NCI-H82 treated with DMSO at 0.1 percent for 48 hours (cell line): ENCODE results near the gene CEP78.
A peak's percentile ranks its signal among the peaks of the same experiment; 100 is the strongest.
"Not testable (repeated sequence)": the region's sequence is repeated elsewhere in the genome, so short reads cannot be mapped to it uniquely, and the experiment has no call there.

Experiments
- DNase-seq: peaks from one replicate; lab custom pipeline; 2025; ENCODE audit not compliant: unreplicated experiment; lab: John Stamatoyannopoulos, UW

CEP78 gene, protein sequence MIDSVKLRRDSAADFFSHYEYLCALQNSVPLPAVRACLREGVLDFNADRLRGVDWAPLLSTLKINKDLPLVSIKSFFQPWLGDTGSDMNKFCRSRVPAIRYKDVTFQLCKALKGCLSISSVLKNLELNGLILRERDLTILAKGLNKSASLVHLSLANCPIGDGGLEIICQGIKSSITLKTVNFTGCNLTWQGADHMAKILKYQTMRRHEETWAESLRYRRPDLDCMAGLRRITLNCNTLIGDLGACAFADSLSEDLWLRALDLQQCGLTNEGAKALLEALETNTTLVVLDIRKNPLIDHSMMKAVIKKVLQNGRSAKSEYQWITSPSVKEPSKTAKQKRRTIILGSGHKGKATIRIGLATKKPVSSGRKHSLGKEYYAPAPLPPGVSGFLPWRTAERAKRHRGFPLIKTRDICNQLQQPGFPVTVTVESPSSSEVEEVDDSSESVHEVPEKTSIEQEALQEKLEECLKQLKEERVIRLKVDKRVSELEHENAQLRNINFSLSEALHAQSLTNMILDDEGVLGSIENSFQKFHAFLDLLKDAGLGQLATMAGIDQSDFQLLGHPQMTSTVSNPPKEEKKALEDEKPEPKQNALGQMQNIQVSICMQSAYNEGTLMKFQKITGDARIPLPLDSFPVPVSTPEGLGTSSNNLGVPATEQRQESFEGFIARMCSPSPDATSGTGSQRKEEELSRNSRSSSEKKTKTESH

DNA sequence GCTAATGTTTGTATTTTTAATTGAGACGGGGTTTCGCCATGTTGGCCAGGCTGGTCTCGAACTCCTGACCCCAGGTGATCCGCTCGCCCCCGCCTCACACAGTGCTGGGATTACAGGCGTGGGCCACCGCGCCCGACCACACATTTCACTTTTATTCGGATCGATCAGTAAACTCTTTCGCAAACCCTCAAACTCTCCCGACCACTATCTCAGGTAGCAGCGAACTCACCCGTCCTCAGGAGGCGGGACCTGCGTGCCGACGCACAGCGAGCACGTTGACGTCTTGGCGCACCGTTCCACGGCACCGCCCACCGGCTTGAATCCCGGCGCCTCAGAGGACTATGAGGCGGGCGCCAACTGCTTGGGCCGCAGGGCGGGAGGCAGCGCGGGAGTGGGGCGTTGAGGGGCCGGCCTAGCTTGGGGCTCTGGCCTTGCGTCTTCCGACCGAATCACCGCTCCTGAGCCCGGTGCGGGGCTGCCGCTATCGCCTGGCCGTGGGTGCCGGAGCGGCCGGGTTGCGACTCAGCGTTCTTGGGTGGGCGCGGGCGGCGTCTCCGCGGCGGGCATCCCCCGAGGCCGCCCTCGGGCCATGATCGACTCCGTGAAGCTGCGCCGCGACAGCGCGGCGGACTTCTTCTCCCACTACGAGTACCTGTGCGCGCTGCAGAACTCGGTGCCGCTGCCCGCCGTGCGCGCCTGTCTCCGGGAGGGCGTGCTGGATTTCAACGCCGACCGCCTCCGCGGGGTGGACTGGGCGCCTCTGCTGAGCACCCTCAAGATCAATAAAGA is at the start of gene CEP78:
CEP78 (plus strand) TSS at position 314 of the 789 bp plus-strand sequence; CDS start at position 590, 276 bp downstream.
- DNase-seq: peak; percentile 75

DNA sequence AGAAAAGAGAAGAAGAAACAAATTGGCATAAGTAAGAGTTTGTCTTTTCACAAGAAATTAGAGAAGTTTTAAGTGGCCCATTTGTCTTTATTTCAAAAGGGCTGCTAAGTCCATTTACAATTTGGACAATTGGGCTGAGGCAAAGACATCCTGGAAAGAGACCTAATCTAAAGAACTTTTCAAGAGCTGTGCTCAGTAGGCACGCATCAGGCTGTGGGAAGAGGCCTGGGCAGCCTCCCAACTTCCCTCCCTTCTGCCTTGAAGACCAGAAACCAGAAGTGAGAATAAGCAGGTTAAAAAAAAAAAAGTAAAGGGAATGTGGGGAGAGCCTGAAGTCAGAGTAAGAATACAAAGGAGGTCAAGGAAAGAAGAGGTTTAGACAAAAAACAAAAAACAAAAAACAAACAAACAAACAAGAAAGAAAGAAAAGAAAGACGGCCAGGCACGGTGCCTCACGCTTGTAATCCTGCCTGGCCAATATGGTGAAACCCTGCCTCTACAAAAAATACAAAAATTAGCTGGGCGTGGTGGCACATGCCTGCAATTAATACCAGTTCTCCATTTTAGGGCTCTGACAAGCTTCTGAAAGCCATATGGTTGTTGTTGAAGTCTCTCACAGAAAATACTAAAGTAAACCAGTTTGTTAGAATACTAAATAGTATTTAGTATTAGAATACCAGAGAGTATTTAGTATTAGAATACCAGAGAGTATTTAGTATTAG is 48.0 kb upstream of the CEP78 start:
- DNase-seq: no peak

DNA sequence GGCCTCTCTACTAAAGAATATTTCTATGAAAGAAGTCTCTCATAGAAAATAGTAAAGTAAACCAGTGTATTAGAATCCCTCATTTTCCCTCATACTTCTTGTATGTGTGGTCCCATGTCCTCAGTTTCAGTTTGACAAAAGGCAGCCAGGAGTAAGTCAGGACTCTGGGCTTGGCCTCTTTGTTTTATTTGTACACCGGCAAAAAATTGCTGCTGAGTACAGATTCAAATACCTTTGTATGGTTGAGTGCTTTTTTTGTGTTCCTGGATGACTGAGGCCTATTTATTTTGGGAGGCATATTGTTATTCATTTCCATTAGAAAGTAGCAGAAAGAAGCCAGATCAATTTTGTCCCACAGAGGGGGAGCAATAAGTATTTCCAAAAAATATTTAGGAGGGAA is 47.3 kb upstream of the CEP78 start:
- DNase-seq: no peak

DNA sequence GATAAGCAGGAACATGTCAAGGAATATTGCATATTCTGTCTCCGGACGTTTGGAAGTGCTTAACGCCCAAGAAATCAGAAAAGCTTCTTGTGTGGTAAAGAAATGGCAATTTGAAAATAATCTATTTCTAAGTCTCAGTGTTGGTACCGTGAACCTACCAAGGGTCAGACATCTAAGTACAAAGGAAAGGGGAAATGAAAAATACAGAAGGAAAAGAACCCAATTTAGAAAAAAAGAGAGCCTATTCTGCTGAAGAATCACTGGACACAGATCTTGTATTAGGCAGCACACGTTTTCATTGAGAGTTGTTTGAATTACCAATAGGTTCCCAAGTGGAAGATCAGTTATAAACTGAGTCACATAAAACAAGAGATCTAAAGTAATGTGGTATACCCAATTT is 46.9 kb upstream of the CEP78 start:
- DNase-seq: no peak

DNA sequence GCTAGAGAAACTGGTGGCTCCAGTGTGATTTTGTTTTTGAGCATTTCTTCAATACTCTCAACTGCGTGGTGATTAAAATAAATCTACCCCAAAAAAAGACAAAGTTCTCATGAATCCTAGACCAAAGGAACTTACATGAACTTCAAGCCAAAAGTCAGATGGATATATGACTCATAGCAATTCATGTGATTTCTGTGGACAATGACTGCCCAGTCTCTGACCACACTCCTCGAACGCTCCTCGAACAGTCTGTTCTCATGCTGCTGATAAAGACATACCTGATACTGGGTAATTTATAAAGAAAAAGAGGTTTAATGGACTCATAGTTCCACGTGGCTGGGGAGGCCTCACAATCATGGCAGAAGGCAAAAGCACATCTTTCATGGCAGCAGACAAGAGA is 46.4 kb upstream of the CEP78 start:
- DNase-seq: no peak

DNA sequence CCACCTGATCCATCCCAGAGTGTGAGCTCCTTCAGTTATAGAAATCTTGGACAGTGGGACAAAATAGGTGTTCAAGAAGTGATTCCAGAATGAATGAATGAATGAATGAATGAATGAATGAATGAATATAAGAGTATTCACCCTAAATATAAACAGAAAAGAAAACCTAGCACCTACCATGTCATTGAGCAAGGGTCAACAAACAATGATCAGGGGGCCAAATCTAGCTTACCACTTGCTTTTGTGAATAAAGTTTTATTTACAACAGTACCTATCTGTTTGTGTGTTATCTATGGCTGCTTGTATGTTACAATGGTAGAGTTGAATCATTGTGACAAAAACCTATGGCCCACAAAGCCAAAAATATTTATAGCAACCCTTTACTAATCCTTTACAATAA is 43.9 kb upstream of the CEP78 start:
- DNase-seq: no peak

DNA sequence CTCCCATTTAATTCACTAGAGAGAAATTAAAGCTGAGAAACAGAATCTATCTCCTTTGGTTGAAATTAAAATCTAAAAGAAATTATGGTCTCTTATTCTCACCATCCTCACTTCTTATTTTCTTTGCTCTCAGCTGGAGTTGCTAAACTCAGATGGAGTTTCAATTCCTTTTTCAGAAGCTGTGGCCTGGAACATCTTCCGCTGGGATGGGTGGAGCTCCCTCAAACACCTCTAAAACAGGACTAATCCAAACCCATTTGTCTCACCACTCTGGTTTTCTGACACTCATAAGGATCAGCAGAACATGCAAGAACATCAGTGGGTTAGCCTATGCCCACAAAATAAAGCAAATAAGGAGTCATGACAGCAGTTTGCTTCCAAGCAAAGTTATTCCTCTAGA is 39.6 kb upstream of the CEP78 start:
- DNase-seq: no peak

DNA sequence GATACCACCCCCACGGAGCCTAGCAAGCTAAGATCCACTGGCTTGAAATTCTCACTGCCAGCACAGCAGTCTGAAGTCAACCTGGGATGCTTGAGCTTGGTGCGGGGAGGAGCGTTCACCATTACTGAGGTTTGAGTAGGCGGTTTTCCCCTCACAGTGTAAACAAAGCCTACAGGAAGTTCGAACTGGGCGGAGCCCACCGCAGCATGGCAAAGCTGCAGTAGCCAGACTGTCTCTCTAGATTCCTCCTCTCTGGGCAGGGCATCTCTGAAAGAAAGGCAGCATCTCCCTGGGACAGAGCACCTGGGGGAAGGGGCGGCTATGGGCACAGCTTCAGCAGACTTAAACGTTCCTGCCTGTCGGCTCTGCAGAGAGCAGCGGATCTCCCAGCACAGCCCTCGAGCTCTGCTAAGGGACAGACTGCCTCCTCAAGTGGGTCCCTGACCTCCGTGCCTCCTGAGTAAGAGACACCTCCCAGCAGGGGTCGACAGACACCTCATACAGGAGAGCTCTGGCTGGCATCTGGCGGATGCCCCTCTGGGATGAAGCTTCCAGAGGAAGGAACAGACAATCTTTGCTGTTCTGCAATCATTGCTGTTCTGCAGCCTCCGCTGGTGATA is 34.6 kb upstream of the CEP78 start:
- not testable (repeated sequence) for DNase-seq

DNA sequence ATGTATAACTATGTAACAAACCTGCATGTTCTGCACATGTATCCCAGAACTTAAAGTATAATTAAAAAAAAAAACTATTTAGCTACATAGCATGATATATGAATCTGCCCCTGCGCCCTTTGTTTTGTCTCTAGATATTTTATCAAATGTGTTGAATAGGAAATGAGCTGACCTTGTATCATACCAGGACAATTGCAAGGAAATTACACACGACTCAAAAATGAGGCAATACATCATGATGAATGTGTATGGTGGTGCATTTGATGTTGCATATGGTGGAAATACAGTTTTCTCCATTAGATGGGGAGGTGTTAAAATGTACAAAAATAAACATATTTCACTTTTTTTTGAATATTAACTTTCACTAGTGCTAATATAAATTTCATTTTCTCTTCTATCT is 28.6 kb upstream of the CEP78 start:
- no peak for DNase-seq

DNA sequence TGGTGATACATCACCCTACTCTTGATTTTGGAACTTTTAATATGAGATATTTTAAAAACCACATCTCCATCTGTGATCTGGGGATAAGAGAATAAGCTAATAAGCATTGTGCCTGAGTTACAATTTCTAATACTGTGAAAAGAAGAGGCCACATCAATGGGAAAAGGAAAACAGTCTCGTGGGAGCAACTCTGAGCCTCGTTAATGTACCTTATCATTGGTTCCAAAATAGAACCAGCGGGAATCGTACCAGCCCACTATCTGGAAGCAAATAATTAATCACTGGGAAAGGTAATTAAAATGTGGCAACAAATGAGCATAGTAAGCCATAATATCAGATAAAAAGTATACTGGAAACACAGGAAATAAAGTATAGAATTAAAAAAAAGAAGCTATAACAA is 28.0 kb upstream of the CEP78 start:
- DNase-seq: no peak

DNA sequence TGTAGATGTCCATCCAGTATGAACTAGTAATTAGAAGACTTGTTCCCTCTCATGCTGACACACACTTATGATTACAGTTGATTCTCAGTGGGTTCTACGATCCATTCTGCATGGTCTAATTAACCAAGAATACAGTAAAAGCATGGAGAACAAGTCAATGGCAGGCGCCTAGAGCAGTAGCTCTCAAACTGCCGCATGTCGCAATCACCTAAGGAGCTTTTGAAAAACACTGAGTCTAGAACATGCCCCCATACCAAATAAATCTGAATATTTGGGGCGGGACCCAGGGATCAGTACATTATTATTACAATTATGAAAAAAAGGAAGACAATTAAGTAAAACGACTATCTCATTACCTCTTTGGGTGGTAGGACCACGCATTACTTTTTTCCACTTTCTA is 26.7 kb upstream of the CEP78 start:
- no peak for DNase-seq

DNA sequence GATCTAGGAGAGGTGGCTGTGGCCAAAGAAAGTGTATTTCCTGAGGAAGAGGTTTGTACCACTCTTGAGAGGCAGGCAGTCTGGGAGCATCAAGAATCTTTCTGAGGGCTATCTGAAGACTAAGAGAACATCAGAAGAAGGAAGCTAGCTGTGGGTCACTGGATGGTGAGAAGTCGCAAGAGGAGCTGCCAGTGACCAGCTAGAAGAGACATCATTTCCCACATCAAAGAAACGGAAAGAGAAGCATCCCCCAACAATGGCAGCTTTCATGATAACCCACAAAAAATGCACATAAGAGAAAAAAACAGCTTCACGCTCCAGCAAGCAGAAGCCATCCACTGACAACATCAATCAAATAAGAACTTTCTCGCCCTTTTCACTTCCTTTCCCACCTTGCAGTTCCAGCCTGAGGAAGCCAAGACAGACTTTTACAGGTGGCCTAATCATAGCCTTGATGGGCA is 25.0 kb upstream of the CEP78 start:
- DNase-seq: no peak

DNA sequence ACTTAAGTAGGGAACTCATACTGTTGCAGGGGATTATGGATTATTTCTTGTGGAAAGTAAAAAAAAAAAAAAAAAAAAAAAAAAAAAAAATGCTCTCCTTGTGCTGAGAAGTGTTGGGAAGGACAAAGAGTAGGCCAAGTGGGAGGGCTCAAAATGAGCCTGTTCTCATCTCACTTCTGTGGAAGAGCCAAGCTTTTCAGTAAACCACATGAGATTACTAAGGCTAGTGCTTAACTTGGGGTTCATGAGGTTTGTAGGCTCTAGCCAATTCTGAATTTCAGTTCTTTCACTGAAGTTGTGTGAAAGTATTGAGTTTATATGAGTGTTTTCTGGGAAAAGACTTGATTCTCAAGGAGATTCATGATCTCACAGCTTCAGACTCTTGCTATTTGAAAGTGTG is 23.0 kb upstream of the CEP78 start:
- no peak for DNase-seq

DNA sequence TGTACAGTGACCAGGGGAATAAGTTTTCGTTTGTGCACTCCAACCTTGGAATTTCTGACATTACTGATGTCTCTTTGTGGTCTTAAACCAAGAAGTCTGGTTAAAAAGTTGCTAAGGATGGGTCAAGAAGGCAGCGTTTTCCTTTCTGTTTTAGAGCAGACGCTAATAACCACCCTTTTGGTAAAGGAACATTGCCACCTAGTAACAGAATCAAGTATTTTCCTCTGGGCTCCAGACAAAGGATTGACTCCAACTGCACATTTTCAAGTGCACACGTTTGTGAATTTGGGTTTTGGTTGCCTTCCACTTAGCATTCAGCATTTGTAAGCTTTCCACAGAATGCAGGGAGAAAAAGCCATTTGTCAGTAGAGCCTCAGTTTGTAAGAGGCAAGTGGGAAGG is 22.2 kb upstream of the CEP78 start:
- DNase-seq: no peak

DNA sequence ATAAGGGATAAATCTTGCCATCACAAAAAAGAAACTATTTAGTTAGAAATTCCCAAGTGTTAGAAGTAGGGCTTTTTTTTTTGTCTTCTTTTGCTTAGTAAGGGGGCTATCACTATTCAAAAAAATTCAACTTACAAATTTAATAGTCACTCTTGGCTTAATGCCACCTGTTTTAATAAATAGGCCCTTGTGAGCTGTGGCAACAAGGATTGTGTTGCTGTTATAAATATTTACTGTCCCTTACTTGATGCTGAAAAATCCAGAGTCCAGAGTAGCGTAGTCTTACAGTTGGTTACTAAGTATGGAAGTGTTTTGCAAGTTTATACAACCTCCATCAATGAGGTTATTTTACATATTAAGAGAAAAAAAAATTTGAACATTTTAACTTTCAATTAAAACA is 21.4 kb upstream of the CEP78 start:
- no peak for DNase-seq

DNA sequence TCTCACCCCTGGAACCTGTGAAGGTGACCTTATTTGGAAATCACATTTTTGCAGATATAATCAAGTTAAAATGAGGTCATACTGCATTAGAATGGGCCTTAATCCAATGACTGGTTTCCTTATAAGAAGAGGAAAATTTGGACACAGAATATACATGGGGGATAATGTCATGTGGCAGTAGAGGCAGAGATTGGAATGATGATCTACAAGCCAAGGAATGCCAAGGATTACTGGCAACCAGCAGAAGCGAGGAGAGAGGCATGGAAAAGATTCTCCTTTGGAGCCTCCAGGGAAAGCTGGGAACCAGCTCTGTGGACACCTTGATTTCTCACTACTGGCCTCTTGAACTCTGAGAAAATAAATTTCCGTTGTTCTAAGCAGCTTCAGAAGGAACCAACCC is 20.2 kb upstream of the CEP78 start:
- no peak for DNase-seq

DNA sequence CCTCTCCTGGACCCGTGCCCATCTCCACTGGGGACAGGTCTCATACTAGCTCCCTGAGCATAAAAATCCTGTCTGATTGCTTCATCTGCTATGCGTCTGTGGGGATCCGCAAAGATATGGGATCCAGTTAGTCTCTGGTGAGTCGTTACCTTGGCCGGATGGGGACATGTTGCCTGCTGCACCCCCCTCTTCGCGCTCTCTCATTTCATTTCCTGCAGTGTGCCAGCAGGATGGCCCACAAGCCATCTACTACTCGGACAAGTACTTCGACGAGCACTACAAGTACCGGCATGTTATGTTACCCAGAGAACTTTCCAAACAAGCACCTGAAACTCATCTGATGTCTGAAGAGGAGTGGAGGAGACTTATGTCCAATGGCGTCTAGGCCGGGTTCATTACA is 17.0 kb upstream of the CEP78 start:
- no peak for DNase-seq

DNA sequence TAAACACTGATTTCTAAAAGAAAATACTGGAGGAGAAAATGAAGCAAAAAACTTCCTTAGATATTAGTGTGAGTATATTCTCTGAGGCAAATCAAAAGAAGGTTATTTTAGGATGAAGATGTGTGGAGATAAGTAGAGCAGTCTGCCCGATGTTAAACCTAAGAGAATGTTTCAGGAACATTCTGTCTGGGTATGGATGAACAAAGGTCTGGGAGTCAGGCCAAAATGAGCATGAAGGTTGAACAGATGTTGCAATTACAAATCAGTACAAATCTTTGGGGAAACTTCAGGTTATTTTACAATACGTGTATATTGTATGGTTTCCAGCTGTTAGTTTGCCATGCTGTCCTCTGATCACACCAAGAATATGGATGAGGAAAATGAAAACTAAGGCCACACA is 14.4 kb upstream of the CEP78 start:
- DNase-seq: no peak

DNA sequence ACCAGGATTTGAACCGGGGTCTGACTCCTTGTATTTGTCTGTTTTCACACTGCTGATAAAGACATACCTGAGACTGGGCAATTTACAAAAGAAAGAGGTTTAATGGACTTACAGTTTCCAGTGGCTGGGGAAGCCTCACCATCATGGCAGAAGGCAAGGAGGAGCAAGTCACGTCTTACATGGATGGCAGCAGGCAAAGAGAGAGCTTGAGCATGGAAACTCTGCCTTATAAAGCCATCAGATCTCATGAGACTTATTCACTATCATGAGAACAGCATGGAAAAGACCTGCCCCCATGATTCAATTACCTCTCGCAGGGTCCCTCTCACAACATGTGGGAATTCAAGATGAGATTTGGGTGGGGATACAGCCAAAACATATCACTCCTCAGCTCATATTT is 14.0 kb upstream of the CEP78 start:
- DNase-seq: not testable (repeated sequence)

DNA sequence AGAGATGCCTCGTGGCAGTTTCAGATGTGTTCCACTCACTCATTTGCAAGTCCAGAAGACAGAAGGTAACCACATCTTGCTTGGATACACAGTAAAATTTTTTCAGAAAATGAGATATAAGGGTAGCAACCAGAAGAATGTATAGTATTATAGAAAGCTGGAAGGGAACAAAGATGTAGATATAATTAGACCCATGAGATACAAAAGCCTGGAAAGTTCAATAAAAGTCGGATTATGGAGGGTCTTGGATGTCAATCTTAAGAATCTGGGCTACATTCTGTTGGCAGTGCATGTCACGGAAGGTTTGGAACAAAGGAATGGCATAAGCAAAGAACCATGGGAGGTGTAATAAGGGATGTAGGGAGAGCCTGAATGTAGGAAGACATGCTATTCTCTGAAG is 5.1 kb upstream of the CEP78 start:
- no peak for DNase-seq

DNA sequence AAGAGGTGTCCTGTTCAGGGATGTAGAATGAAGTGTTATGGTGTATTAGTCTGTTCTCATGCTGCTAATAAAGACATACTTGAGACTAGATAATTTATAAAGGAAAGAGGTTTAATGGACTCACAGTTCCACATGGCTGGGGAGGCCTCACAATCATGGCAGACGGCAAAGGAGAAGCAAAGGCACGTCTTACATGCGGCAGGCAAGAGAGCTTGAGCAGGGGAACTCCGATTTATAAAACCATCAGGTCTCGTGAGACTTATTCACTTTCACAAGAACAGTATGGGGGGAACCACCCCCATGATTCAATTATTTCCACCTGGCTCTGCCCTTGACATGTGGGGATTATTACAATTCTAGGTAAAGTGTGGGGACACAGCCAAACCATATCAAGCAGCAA is 3.4 kb upstream of the CEP78 start:
- DNase-seq: not testable (repeated sequence)
